OCI-LY1 (cell line): ENCODE data around the gene SLC4A1AP.

Experiments used
- CTCF ChIP-seq: fragments of 200-600 bp; sonication (generic), shearing (Covaris generic); IDR thresholded peaks from 2 replicates; pipeline ENCODE4 v1.5.1; 2017; ENCODE audit warnings: mild to moderate bottlenecking, antibody characterized with exemption, low read length, moderate library complexity, mixed read lengths
- EZH2 ChIP-seq: fragments of 200-600 bp; sonication (generic), shearing (Covaris generic); IDR thresholded peaks from 2 replicates; pipeline ENCODE4 v1.8.0; 2017; ENCODE audit warnings: borderline replicate concordance, mixed run types, mild to moderate bottlenecking, antibody characterized with exemption, low read length, moderate library complexity, mixed read lengths

- TF ChIP-seq CTCF, result no peak
- TF ChIP-seq EZH2, result no peak
These were observed 74.8 kb downstream of the SLC4A1AP start for GRCh38 chr2:27738349-27739057.
